HEK293 (cell line): Measurements from ENCODE around the gene C14orf93.

ENCODE experiments used
- EGR2 ChIP-seq: fragments of 450-650 bp; formaldehyde crosslinking; IDR thresholded peaks from 2 replicates; pipeline ENCODE4 v1.5.1; 2016; ENCODE audit warnings: low read depth, missing biosample characterization, missing genetic modification characterization
- GLI4 ChIP-seq: fragments of 450-650 bp; formaldehyde crosslinking; IDR thresholded peaks from 2 replicates; pipeline ENCODE4 v1.5.1; 2016; ENCODE audit warnings: missing biosample characterization, missing genetic modification characterization
- KLF8 ChIP-seq: fragments of 450-650 bp; formaldehyde crosslinking; IDR thresholded peaks from 2 replicates; pipeline ENCODE4 v1.5.1; 2016; ENCODE audit warnings: missing biosample characterization, missing genetic modification characterization
- REPIN1 ChIP-seq: fragments of 450-650 bp; formaldehyde crosslinking; IDR thresholded peaks from 2 replicates; pipeline ENCODE4 v1.5.1; 2017; ENCODE audit warnings: missing biosample characterization, missing genetic modification characterization, low read depth
- TRIM28 ChIP-seq: IDR thresholded peaks from 2 replicates; pipeline ENCODE4 v1.6.1; 2011; ENCODE audit warnings: low read length, control low read depth, borderline replicate concordance
- ZBTB17 ChIP-seq: fragments of 450-650 bp; formaldehyde crosslinking; IDR thresholded peaks from 2 replicates; pipeline ENCODE4 v1.5.1; 2016; ENCODE audit warnings: missing biosample characterization, missing genetic modification characterization
- ZBTB26 ChIP-seq: fragments of 450-650 bp; formaldehyde crosslinking; optimal IDR thresholded peaks from 2 replicates; pipeline ENCODE3; 2016; ENCODE audit warnings: missing biosample characterization, mild to moderate bottlenecking, missing genetic modification characterization
- ZBTB6 ChIP-seq: fragments of 450-650 bp; formaldehyde crosslinking; IDR thresholded peaks from 2 replicates; pipeline ENCODE4 v1.5.1; 2017; ENCODE audit warnings: missing biosample characterization, missing genetic modification characterization
- ZEB2 ChIP-seq: fragments of 450-650 bp; formaldehyde crosslinking; IDR thresholded peaks from 2 replicates; pipeline ENCODE4 v1.5.1; 2016; ENCODE audit warnings: missing biosample characterization, missing genetic modification characterization
- ZFHX2 ChIP-seq: fragments of 450-650 bp; formaldehyde crosslinking; conservative IDR thresholded peaks from 2 replicates; pipeline ENCODE4 v1.5.1; 2016; ENCODE audit warnings: missing biosample characterization, missing genetic modification characterization
- ZFP37 ChIP-seq: fragments of 450-650 bp; formaldehyde crosslinking; IDR thresholded peaks from 2 replicates; pipeline ENCODE4 v1.5.1; 2016; ENCODE audit warnings: missing biosample characterization, missing genetic modification characterization
- ZNF148 ChIP-seq: fragments of 450-650 bp; formaldehyde crosslinking; IDR thresholded peaks from 2 replicates; pipeline ENCODE4 v1.5.0; 2017; ENCODE audit warnings: missing biosample characterization, missing genetic modification characterization, borderline replicate concordance
- ZNF2 ChIP-seq: fragments of 450-650 bp; formaldehyde crosslinking; IDR thresholded peaks from 2 replicates; pipeline ENCODE4 v1.5.1; 2016; ENCODE audit warnings: missing biosample characterization, missing genetic modification characterization
- ZNF223 ChIP-seq: fragments of 450-650 bp; formaldehyde crosslinking; IDR thresholded peaks from 2 replicates; pipeline ENCODE4 v1.5.1; 2016; ENCODE audit warnings: missing biosample characterization, missing genetic modification characterization
- ZNF26 ChIP-seq: fragments of 450-650 bp; formaldehyde crosslinking; IDR thresholded peaks from 2 replicates; pipeline ENCODE4 v1.5.1; 2016; ENCODE audit warnings: missing biosample characterization, missing genetic modification characterization
- ZNF341 ChIP-seq: fragments of 450-650 bp; formaldehyde crosslinking; IDR thresholded peaks from 2 replicates; pipeline ENCODE4; 2016; ENCODE audit warnings: low read depth, missing biosample characterization, missing genetic modification characterization
- ZNF366 ChIP-seq: fragments of 450-650 bp; formaldehyde crosslinking; conservative IDR thresholded peaks from 2 replicates; pipeline ENCODE4 v1.5.1; 2016; ENCODE audit warnings: missing biosample characterization, missing genetic modification characterization
- ZNF501 ChIP-seq: fragments of 450-650 bp; formaldehyde crosslinking; IDR thresholded peaks from 2 replicates; pipeline ENCODE4 v1.5.1; 2016; ENCODE audit warnings: missing biosample characterization, missing genetic modification characterization
- ZNF514 ChIP-seq: fragments of 450-650 bp; formaldehyde crosslinking; IDR thresholded peaks from 2 replicates; pipeline ENCODE4 v1.5.1; 2016; ENCODE audit warnings: missing biosample characterization, missing genetic modification characterization
- ZNF518A ChIP-seq: fragments of 450-650 bp; formaldehyde crosslinking; conservative IDR thresholded peaks from 2 replicates; pipeline ENCODE4 v1.5.1; 2016; ENCODE audit warnings: low read depth, missing biosample characterization, missing genetic modification characterization
- ZNF610 ChIP-seq: fragments of 450-650 bp; formaldehyde crosslinking; IDR thresholded peaks from 2 replicates; pipeline ENCODE4 v1.5.1; 2016; ENCODE audit warnings: missing biosample characterization, missing genetic modification characterization, borderline replicate concordance
- ZNF621 ChIP-seq: fragments of 450-650 bp; formaldehyde crosslinking; IDR thresholded peaks from 2 replicates; pipeline ENCODE4 v1.5.1; 2017; ENCODE audit warnings: missing biosample characterization, missing genetic modification characterization
- ZNF639 ChIP-seq: fragments of 450-650 bp; formaldehyde crosslinking; IDR thresholded peaks from 2 replicates; pipeline ENCODE4 v1.5.1; 2016; ENCODE audit warnings: missing biosample characterization, missing genetic modification characterization
- ZNF677 ChIP-seq: fragments of 450-650 bp; IDR thresholded peaks from 2 replicates; pipeline ENCODE4 v1.5.0; 2018; ENCODE audit warnings: missing biosample characterization, mild to moderate bottlenecking, missing genetic modification characterization, moderate library complexity
- ZNF776 ChIP-seq: fragments of 450-650 bp; formaldehyde crosslinking; IDR thresholded peaks from 2 replicates; pipeline ENCODE4 v1.5.0; 2017; ENCODE audit warnings: missing biosample characterization, missing genetic modification characterization, borderline replicate concordance
- ZSCAN18 ChIP-seq: fragments of 450-650 bp; formaldehyde crosslinking; IDR thresholded peaks from 2 replicates; pipeline ENCODE4 v1.5.1; 2016; ENCODE audit warnings: missing biosample characterization, missing genetic modification characterization

Gene C14orf93

GRCh38 chr14:23025151-23025814, 15.3 kb upstream of the C14orf93 start (continued):
- TF ChIP-seq EGR2 (tag by site-specific recombination) (peak; percentile 64), ZNF677 (tag by site-specific recombination) (no peak), ZNF514 (tag by site-specific recombination) (no peak), ZNF366 (tag by site-specific recombination) (no peak), KLF8 (no peak), ZNF776 (tag by site-specific recombination) (no peak), TRIM28 (peak; percentile 80; the same call in 1 of the 2 replicates), ZNF501 (tag by site-specific recombination) (no peak), REPIN1 (tag by site-specific recombination) (no peak), ZEB2 (tag by site-specific recombination) (peak; percentile 45; the same call in 1 of the 2 replicates), ZBTB6 (tag by site-specific recombination) (no peak), ZSCAN18 (tag by site-specific recombination) (no peak), ZNF26 (tag by site-specific recombination) (no peak), ZNF341 (tag by site-specific recombination) (no peak), ZBTB26 (tag by site-specific recombination) (no peak), ZNF148 (tag by site-specific recombination) (no peak), ZBTB17 (tag by site-specific recombination) (peak; percentile 55; the same call in 1 of the 2 replicates), ZNF223 (tag by site-specific recombination) (no peak), ZNF639 (tag by site-specific recombination) (no peak), ZNF610 (tag by site-specific recombination) (0 out of 2 replicates have a peak, but pooled peaks have one; percentile 21), ZNF621 (tag by site-specific recombination) (no peak), ZFP37 (no peak), ZFHX2 (tag by site-specific recombination) (peak; percentile 73), ZNF2 (tag by site-specific recombination) (peak; percentile 81; the same call in 1 of the 2 replicates), ZNF518A (tag by site-specific recombination) (no peak), GLI4 (tag by site-specific recombination) (no peak)
